ENCODE results near the gene PPFIA4.

Gene PPFIA4

DNA sequence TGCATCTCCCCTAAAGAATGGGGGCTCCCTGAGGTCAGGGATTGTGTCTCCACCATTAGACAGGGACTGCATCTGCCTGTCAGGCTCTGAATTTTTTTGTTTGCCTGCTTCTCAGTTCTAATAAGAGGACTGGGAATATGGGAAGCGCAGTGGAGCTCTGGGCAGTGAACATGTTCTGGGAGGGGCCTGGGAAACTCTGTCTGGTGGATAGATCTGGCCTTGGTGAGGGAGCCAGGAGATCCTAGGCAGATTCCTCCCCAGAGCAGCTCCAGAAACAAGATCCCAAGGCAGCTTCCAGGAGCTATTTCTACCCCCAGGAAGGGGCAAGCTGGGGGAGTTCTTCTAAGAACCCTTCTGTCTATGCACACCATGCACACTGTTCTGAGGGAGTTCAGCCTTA is 72.2 kb downstream of the PPFIA4 start:
- H3K4me3 ChIP-seq (ENCODE audit: low read depth, low read length): no peak overlapping the region
- CTCF ChIA-PET: interaction anchor here (1.1 to 5.0 kb wide), 5 partner anchors 14 to 169 kb away, joined by 4 to 26 read pairs (median 7); no protein-coding TSS in a partner anchor
- DNase-seq (ENCODE audit: low read depth, low spot score): no peak
- TF ChIP-seq, protein P1, sequence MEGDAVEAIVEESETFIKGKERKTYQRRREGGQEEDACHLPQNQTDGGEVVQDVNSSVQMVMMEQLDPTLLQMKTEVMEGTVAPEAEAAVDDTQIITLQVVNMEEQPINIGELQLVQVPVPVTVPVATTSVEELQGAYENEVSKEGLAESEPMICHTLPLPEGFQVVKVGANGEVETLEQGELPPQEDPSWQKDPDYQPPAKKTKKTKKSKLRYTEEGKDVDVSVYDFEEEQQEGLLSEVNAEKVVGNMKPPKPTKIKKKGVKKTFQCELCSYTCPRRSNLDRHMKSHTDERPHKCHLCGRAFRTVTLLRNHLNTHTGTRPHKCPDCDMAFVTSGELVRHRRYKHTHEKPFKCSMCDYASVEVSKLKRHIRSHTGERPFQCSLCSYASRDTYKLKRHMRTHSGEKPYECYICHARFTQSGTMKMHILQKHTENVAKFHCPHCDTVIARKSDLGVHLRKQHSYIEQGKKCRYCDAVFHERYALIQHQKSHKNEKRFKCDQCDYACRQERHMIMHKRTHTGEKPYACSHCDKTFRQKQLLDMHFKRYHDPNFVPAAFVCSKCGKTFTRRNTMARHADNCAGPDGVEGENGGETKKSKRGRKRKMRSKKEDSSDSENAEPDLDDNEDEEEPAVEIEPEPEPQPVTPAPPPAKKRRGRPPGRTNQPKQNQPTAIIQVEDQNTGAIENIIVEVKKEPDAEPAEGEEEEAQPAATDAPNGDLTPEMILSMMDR (IDR thresholded peaks at IDR 0.05; ENCODE audit: insufficient read depth, low read length, missing control alignments): no peak
- POLR2A ChIA-PET: no interaction called here

DNA sequence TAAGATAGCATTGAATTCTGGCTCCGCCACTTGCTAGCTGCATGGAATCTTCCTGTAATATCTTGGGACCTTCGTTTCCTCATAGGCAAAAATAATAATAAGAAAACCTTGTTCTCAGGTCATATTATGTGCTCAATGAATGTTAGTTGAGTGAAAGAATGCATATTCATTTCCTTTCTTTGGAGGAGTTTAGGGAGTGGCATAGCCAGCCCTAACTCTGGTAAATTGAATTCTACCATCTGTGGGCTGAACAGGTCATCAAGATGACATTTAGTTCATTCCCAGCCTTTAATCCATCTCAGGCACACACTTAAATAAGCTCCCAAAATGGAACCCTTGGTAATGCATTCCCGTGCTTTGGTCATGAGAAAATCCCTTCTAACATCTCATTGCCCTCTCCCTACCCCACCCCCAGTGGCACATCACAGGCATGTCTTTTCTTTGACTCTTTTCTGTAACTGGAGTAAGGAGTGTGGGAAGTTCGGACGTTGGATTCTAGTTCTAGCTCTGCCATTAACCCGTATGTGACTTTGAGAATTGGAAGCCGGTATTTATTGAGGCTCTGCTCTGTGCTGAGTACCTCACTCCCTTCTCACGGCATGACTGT is 72.7 kb downstream of the PPFIA4 start:
- no peak overlapping the region for H3K4me3 ChIP-seq (ENCODE audit: low read depth, low read length)
- ChIA-PET POLR2A (no interaction called here), CTCF (interaction anchor here (1.1 to 5.0 kb wide), 5 partner anchors 15 to 168 kb away, joined by 4 to 26 read pairs (median 7); no protein-coding TSS in a partner anchor)
- TF ChIP-seq, protein P1 (IDR thresholded peaks at IDR 0.05; ENCODE audit: insufficient read depth, low read length, missing control alignments): no peak
- DNase-seq (ENCODE audit: low read depth, low spot score): no peak

DNA sequence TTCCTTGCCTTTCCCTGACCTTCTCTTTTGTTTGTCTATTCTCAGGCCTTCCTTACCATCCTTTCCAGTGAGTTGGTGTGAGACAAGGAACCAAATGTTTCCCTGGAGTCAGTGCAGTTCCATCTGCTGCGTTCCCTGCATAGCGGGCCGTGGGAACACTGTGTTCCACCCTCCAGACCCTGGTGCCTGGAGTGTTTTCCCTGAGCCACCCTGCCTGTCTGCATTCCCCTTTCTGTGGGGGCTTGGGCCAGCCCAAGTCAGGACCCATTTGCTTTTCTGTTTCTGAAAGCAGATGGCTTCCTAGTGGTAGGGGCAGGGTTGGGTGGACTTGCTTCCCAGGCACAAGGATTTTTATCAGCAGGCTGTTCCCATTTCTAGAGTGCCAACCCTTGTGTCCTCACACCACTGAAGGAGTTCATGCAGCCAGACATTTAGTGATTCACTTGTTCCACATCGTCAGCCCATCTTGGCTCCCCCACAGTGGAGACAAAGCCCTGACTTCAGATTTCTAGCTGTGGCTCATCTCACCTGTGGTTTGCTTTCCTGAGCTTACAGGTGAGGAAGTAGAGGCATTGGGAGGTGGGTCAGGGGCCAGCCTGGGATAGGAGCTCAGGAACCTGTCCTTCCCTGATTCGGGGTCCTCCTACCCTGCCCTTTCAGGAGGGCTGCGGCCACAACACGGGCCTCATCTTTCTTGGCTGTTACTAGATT is 73.7 kb downstream of the PPFIA4 start:
- no peak for DNase-seq (ENCODE audit: low read depth, low spot score)
- ChIA-PET CTCF (interaction anchor here (1.4 to 5.0 kb wide), 3 partner anchors 18 to 117 kb away, joined by 3 to 26 read pairs (median 26); partner anchors contain the start of gene ADORA1), POLR2A (no interaction called here)
- H3K4me3 ChIP-seq (ENCODE audit: low read depth, low read length): no peak overlapping the region
- TF ChIP-seq, protein P1 (IDR thresholded peaks at IDR 0.05; ENCODE audit: insufficient read depth, low read length, missing control alignments): no peak

- TF ChIP-seq, protein P1 (IDR thresholded peaks at IDR 0.05; ENCODE audit: insufficient read depth, low read length, missing control alignments): no peak
- H3K4me3 ChIP-seq (ENCODE audit: low read depth, low read length): no peak overlapping the region
- CTCF ChIA-PET: interaction anchor here (1.4 to 5.0 kb wide), 3 partner anchors 17 to 116 kb away, joined by 3 to 26 read pairs (median 26); partner anchors contain the start of gene ADORA1
- no peak for DNase-seq (ENCODE audit: low read depth, low spot score)
- POLR2A ChIA-PET: no interaction called here
Measured at GRCh38 chr1:203100516-203100869, 74.2 kb downstream of the PPFIA4 start.

DNA sequence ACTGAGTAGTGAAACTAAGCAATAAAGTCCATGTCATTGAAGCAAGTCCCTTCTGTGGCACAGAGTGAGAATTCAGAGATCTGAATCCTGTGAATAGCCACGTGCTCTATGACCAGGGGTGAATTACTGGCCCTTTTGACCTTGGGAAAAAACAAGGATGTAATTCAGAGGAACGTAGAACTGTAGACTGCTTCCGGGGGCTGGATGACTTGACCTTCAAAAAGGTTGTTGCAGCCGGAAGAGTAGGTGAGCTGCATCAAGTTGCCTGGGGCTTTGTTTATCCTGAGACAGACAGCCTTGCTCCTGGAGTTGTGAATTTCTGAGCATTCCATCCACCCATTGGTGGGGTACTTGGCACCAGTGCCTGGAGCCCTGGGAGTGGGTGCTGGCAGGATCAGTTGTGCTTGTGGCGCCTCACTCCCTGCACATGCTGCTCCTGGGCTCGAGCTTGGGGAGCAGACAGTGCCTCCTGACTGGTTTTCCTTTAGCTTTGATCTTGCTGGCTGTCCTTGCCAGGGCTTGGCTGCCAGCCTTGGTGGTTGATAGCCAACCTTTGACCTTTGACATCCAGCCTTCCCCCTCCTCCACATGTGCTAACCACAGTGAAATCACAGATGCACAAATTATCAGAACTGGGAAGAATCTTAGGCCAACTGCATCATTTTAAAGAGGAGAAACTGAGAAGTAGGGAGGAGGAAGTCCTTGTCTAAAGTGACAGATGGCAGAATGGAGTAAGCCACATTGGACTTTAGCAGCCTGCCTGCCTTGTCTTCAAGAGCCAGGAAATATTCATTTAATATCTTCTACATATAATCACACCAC is 75.7 kb downstream of the PPFIA4 start:
- TF ChIP-seq, protein P1 (IDR thresholded peaks at IDR 0.05; ENCODE audit: insufficient read depth, low read length, missing control alignments): no peak
- DNase-seq (ENCODE audit: low read depth, low spot score): no peak
- ChIA-PET CTCF (interaction anchor here (1.0 to 2.5 kb wide), 4 partner anchors 16 to 153 kb away, joined by 3 to 13 read pairs (median 8); no protein-coding TSS in a partner anchor), POLR2A (no interaction called here)
- no peak overlapping the region for H3K4me3 ChIP-seq (ENCODE audit: low read depth, low read length)
